Measurements from ENCODE around the gene SLC38A8.

SLC38A8 gene

GRCh38 chr16:84068783-84069462 lies 26.3 kb upstream of the SLC38A8 start:
- DNase-seq (ENCODE audit: low read depth) = no peak

- DNase-seq (ENCODE audit: low read depth) = no peak
Observed at GRCh38 chr16:84068041-84068440, 25.4 kb upstream of the SLC38A8 start.

- no peak for DNase-seq (ENCODE audit: low read depth)
Observed at GRCh38 chr16:84067640-84068039, 25.0 kb upstream of the SLC38A8 start.

- DNase-seq (ENCODE audit: low read depth) = peak; percentile 58
Observed at GRCh38 chr16:84065536-84066132, 23.0 kb upstream of the SLC38A8 start.

GRCh38 chr16:84063980-84064379 lies 21.4 kb upstream of the SLC38A8 start:
- DNase-seq (ENCODE audit: low read depth) = no peak

- peak; percentile 82 for DNase-seq (ENCODE audit: low read depth)
Observed at GRCh38 chr16:84062734-84063640, 20.4 kb upstream of the SLC38A8 start.

GRCh38 chr16:84061236-84061819 lies 18.7 kb upstream of the SLC38A8 start:
- no peak for DNase-seq (ENCODE audit: low read depth)

- DNase-seq (ENCODE audit: low read depth) = no peak
Observed at GRCh38 chr16:84059946-84060901, 17.6 kb upstream of the SLC38A8 start.

GRCh38 chr16:84059111-84059510 lies 16.5 kb upstream of the SLC38A8 start:
- no peak for DNase-seq (ENCODE audit: low read depth)

GRCh38 chr16:84058664-84059063 lies 16.1 kb upstream of the SLC38A8 start:
- no peak for DNase-seq (ENCODE audit: low read depth)

- no peak for DNase-seq (ENCODE audit: low read depth)
Observed at GRCh38 chr16:84058211-84058610, 15.6 kb upstream of the SLC38A8 start.

GRCh38 chr16:84056933-84057332 lies 14.3 kb upstream of the SLC38A8 start:
- no peak for DNase-seq (ENCODE audit: low read depth)

GRCh38 chr16:84055801-84056634 lies 13.4 kb upstream of the SLC38A8 start:
- no peak for DNase-seq (ENCODE audit: low read depth)

GRCh38 chr16:84055366-84055765 lies 12.8 kb upstream of the SLC38A8 start:
- no peak for DNase-seq (ENCODE audit: low read depth)

GRCh38 chr16:84054916-84055315 lies 12.3 kb upstream of the SLC38A8 start:
- peak; percentile 17 for DNase-seq (ENCODE audit: low read depth)

- DNase-seq (ENCODE audit: low read depth) = no peak
Observed at GRCh38 chr16:84054271-84054670, 11.7 kb upstream of the SLC38A8 start.

GRCh38 chr16:84053237-84053636 lies 10.6 kb upstream of the SLC38A8 start:
- DNase-seq (ENCODE audit: low read depth) = no peak

- DNase-seq (ENCODE audit: low read depth) = no peak
Observed at GRCh38 chr16:84052071-84052622, 9.6 kb upstream of the SLC38A8 start.

GRCh38 chr16:84050316-84050715 lies 7.7 kb upstream of the SLC38A8 start:
- DNase-seq (ENCODE audit: low read depth) = no peak

- DNase-seq (ENCODE audit: low read depth) = no peak
Observed at GRCh38 chr16:84049403-84050060, 6.9 kb upstream of the SLC38A8 start.
